ENCODE measurements around the gene SDK1.
"Not testable (repeated sequence)": the region's sequence is repeated elsewhere in the genome, so short reads cannot be mapped to it uniquely, and the experiment has no call there.

The SDK1 gene

DNA sequence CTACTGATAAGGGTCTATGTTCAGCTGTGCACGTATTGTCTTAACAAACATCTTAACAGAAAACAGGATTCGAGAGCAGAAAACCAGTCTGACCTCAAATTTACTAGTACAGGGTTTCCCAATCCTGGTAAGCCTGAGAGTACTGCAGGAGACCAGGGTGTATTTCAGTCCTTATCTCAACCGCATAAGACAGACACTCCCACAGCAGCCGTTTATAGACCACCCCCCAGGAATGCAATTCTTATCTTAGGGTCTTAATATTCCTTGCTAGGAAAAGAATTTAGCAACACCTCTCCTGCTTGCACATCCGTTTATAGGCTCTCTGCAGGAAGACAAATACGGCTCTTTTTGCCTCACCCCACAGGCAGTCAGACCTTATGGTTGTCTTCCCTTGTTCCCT is 277.3 kb downstream of the SDK1 start:
- in situ Hi-C loops (cut with HindIII; ENCODE audit: low sequenced_read_pairs) = no loop called here

DNA sequence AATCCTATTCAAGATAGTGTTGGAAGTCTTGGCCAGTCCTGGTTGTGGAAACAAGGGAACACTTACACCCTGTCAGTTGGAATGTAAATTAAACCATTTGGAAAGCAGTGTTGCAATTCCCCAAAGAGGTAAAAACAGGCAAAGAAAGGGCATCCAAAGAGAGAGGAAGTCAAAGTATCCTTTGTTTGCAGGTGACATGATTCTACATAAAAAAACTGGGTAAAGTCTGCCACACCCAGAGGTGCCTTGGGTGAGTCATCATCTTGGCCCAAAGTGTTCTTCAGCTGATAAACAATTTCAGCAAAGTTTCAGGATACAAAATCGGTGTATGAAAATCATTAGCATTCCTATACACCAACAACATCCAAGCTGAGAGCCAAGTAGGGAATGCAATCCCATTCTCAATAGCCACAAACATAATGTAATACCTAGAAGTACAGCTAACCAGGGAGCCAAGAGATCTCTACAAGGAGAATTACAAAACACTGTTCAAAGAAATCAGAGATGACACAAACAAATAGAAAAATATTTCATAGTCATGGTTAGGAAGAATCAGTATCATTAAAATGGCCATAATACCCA is 278.7 kb downstream of the SDK1 start:
- in situ Hi-C loops (cut with HindIII; ENCODE audit: low sequenced_read_pairs) = no loop called here

DNA sequence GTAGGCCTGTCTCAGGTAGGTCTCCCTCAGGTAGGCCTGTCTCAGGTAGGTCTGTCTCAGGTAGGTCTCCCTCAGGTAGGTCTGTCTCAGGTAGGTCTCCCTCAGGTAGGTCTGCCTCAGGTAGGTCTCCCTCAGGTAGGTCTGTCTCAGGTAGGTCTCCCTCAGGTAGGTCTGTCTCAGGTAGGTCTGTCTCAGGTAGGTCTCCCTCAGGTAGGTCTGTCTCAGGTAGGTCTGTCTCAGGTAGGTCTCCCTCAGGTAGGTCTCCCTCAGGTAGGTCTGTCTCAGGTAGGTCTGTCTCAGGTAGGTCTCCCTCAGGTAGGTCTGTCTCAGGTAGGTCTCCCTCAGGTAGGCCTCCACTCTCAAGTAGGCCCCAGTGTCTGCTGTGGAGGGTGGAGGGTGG is 281.1 kb downstream of the SDK1 start:
- in situ Hi-C loops (cut with HindIII; ENCODE audit: low sequenced_read_pairs) = not testable (repeated sequence)

DNA sequence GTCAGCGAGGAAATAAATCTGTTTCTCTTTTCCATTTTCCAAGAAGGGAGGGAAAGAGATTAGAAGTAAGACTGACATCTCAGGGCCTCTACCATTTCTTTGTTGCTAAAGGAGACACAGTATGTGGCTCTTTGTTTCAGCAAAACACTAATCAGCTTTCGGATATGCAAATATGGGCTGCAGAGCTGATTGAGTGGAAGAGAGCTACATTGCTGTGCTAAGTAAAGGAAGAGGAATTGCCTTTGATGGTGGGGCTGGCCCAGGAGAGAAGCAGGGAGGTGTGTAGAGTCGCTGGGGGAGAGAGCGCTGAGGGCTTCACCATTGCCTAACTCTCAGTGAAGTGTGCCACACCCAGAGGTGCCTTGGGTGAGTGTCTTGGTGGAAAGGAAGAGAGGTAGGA is 284.8 kb downstream of the SDK1 start:
- in situ Hi-C loops (cut with HindIII; ENCODE audit: low sequenced_read_pairs) = no loop called here

DNA sequence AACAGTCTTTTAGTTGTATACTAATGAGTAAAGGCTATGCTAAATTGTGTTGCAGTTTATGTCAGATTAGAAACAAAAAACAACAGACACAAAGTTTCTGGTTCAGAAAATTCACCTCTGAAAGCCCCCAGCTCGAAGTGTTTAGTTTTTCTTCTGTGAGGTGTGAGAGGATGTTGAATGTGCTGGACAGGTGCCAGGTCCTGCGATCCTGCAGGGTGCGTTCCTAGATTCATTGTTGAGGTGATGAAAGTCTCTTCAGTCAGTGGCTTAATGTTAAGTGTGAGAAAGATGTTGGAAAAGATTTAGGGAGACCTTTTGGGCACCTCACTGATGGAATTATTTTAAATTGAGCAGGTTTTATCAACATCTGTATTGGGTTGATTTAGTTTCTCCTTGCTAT is 287.3 kb downstream of the SDK1 start:
- in situ Hi-C loops (cut with HindIII; ENCODE audit: low sequenced_read_pairs) = no loop called here

DNA sequence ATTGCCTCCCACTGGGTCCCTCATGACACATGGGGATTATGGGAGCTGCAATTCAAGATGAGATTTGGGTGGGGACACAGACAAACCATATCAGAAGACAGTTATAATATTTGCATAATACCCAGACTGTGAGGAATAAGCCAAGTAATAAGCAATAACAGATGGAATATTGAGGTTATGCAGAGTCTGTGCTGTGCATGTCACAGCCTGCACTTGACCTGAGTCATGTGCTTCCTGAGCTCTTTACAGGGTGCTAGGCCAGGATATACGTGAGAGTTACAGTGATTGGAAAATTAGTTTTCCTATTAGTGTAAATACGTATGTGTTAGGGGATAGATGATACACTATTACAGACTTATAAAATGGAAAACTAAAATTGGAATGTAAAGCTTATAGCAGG is 288.7 kb downstream of the SDK1 start:
- in situ Hi-C loops (cut with HindIII; ENCODE audit: low sequenced_read_pairs) = no loop called here

DNA sequence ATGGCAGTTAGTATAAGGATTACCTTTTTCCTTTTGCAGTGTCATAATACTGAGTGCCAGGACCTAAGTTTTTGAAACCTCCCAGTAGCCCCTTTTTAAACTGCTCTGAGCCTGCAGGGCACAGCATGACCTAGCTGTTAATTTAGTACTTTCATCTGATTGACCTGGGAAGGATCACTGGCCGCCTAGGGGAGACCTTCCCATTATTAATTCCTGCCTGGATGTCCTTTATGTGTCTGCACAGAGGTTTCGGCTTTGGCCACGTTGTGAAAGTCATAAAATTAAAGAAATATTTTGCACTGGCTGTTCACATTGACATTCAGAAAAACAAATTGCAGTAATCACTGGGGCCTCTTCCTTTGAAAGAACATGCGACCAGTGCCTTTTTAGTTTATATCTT is 290.2 kb downstream of the SDK1 start:
- in situ Hi-C loops (cut with HindIII; ENCODE audit: low sequenced_read_pairs) = no loop called here

DNA sequence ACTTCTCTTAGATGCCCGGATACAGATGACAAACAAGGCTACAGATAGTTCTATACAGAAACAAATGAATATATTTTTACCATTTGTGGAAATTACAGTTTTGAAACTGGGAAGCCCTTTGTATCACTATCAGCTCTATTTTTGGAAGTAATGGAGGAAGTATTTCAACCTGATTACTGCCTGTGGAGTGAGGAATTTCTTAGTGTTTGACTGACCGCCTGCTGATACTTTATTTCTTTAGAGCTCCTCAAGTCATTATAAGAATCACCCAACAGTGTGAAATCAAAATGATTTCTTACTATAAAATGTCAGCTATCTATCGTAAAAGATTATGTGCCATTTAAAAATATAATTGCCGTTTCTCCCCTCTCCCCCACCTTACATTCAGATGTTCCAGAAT is 290.9 kb downstream of the SDK1 start:
- in situ Hi-C loops (cut with HindIII; ENCODE audit: low sequenced_read_pairs) = no loop called here

DNA sequence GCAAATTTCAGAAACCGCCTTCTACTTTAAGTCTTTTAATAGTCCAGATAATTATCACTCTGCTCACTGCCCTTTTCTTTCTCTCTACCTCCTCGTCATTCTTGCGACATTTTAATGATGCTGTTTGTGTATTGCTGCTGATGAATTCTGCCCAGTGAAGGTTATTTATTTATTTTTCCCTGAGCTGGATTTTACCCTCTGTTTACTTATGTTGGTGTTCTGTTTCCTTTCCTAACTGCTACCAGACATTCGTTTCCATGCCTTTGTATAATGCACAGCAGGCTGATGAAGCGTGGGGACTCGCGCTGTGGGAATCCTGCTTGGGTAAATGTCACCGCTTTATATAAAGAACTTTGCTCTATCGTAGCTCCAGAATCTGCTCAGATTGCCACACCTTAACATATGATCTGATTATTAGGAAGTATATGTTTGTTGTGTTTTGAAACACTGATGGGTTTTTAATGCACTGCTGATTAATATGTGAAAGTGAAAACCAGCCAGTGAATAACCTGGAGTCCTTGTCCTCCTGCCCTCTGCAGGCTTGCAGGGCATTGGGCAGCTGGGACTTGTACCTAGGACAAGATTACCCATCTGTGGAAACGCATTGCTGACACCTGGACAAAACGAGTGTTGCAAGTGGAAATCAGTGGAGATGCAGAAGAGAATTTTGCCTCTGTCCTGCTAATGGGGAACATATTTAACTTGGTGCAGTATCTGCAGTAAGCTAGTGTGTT is 291.5 kb downstream of the SDK1 start:
- in situ Hi-C loops (cut with HindIII; ENCODE audit: low sequenced_read_pairs) = no loop called here

DNA sequence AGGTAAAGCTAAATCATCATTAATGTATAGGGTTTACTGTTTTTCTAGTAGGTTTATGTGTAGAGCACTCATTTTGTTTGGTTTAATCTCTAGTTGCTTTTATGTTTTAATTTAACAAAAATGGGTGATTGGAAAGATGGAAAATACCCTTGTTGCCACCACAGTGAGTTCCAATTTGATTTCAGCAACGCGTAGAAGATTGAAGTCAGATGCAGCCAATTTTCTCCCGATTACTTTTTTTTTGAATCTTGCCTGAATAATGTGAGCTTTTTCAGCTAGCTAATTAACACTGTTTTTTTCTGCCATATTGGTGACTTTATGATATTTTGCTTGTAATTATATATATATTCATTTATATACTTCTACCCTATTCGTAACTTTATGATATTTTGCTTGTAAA is 293.8 kb downstream of the SDK1 start:
- in situ Hi-C loops (cut with HindIII; ENCODE audit: low sequenced_read_pairs) = no loop called here

DNA sequence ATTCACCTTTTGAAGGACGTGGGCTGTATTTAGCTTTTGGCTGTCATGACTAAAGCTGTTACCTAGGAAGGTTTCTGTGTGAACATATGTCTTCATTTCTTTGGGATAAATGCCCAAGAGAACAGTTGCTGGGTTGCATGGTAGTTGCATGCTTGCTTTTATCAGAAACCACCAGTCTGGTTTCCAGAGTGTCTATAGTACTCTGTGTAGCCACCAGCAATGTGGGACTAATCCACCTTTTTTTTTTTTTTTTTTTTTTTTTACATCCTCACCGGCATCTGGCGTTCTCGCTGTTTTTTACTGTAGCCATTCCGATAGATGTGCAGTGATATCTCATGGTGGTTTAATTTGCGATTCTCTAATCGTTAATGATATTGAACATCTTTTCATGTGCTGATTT is 297.8 kb downstream of the SDK1 start:
- in situ Hi-C loops (cut with HindIII; ENCODE audit: low sequenced_read_pairs) = no loop called here

DNA sequence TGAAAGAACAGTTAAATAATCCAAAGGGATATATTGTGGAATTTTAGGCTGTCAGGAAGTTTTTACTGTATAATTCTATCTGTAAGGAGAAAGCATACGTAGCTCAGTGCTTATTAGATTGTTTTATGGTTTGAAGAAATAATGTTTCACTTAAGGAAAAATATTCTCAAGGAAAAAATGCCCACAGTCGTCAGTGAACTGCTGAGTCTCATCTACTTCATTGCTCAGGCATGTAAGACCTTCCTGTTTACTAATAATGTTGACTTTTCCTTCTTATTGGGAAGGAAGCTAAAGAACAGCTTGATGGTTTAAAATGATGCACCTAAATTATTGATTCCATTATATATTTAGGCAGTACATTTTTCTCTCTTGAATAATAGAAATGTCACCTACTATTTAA is 304.2 kb downstream of the SDK1 start:
- in situ Hi-C loops (cut with HindIII; ENCODE audit: low sequenced_read_pairs) = no loop called here

DNA sequence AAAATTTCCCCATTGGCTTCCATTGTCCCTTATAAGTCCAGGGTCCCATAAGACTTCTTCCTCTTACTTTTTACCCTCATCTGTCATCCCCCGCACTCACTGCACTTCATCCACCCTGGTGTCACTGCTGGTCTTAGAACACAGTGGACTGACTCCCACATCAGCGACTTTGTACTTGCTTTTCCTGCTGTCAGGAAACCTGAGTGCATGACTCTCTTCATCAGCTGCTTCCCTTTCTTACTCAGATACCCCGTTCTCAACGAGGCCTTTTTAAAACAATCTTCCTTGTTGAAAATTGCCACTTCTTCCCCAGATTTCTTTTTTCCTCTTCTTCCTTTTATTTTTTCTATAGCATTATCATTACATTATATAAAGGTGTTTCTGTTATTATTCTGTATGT is 305.4 kb downstream of the SDK1 start:
- in situ Hi-C loops (cut with HindIII; ENCODE audit: low sequenced_read_pairs) = no loop called here

DNA sequence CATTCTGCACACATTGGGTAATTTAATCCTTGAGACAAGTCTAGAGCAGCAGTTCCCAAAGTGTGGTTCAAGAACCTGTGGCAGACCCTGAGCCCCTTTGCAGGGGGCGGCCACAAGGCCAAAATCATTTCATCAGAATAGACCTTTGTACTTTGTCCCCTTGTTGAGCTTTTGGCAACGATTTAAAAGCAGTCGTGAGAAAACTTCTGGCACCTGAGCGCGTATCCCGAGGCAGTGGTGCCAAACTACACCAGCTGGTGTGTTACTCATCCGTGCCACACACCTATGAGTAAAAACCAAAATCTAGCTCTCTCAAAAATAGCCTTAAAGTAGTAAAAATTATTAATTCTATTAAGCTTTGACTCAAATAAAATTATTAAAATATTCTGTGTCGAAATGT is 306.8 kb downstream of the SDK1 start:
- in situ Hi-C loops (cut with HindIII; ENCODE audit: low sequenced_read_pairs) = no loop called here

DNA sequence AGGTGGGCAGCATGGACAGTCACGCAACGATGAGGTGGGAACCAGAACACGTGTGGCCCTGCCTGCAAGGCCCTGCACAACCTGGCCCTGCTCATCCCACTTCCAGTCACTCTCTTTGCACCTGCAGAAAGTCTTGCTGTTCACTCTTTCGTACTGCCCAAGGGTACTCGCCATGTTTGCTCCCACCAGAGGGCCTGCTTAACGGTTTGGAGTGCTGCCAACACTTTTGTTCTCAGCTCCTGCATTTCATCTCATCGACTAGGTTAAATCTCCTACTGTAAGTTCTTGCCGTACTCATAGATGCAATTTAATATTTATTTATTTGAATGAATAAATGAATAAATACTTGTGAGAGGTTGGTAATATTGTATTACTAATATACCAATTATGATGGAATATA is 315.3 kb downstream of the SDK1 start:
- in situ Hi-C loops (cut with HindIII; ENCODE audit: low sequenced_read_pairs) = no loop called here

DNA sequence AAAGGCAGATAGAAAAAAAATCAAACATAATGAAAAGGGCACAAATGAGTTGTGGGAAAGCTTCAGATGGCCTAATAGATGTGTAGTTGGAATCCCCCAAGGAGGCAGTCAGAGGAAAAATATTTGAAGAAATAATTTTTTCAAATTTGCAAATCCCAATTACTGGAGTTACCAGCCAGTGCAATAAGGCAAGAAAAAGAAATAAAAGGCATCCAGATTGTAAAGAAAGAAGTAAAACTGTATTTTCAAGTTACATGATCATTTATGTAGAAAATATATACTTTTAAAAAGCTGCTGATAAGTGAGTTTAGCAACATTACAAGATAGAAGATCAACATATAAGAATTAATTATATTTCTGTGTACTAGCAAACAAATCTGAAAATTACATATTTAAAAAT is 329.0 kb downstream of the SDK1 start:
- in situ Hi-C loops (cut with HindIII; ENCODE audit: low sequenced_read_pairs) = no loop called here

DNA sequence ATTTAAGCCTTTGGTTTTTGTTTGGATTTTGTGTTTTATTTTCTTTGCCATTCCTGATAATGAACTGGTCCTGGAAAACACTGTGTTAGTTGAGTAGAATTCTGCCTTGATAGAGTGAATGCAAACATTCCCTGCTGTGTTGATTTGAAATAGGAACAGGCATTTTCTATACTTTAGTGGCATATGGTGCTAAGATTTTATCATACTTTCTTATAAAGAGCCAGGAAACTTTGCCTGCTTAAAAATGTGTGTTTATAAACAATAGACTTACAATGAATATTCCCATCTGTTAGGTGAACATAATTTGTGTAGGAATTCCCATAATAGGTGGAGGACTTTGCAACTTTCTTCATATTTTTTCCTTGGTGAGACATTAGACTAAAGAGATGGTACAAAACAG is 333.3 kb downstream of the SDK1 start:
- in situ Hi-C loops (cut with HindIII; ENCODE audit: low sequenced_read_pairs) = no loop called here

DNA sequence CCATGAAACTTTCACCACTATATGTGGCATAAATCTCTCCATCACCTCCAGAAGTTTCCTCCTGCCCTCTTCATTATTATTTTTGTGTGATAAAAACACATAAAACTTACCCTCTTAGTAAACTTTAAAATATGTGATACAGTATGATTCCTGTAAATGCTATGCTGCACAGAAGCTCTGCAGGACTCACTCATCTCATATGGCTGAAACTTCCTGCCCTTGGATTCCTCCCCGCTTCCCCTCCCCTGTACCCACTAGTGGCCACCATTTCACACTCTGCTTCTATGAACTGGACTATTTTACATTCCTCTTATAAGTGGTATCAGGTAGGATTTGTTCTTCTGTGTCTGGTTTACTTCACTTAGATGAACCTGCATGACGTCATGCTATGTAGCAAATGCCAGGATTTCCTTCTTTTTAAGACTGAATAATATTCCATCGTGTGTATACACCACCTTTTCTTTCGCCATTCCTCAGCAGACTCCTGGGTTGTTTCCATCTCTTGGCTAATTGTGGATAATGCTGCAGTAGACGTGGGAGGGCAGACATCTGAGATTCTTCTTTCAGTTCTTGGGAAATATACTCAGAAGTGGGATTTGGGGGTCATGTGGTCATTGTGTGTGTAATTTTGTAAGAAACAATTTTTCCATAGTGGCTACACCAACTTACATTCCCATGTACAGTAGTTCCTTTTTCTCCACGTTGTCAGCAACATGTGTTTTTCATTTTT is 335.2 kb downstream of the SDK1 start:
- in situ Hi-C loops (cut with HindIII; ENCODE audit: low sequenced_read_pairs) = no loop called here

DNA sequence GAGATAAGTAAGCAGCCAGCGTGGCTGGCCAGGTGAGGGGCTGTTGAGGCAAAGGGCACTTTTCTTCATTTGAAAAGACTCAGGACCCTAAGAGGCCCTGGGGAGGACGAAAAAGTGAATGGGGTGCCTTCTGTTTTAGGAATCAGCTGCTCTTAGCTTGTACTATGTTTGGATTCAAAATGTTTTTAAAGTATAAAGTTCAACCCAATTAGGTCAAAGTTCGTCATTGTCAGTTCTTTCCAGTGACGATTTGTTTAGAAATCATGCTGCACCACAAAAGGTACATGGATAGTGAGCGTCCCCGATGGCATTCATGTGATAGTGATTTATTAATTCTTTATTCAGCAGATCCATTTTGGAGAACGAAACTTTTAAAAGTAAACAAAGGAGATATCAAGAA is 338.2 kb downstream of the SDK1 start:
- in situ Hi-C loops (cut with HindIII; ENCODE audit: low sequenced_read_pairs) = no loop called here

DNA sequence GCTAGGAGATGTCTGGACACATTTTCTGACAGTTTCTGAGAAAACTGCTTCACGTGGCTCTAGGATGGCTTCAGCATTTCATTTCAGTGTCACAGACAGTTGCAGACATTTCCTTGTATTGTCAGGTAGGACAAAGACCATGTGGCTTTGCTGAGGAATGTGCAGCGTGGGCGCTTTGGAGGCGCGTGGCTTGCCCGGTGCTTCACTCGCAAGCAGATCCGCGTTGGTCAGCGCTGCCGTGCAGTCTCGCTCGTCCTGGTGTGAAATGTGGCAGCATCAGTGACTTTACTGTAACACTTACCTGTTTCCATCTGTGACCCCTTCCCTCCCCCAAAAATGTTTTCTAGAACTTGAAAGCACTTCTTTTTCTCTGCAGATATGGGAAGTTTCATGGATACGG is 340.5 kb downstream of the SDK1 start:
- in situ Hi-C loops (cut with HindIII; ENCODE audit: low sequenced_read_pairs) = no loop called here

DNA sequence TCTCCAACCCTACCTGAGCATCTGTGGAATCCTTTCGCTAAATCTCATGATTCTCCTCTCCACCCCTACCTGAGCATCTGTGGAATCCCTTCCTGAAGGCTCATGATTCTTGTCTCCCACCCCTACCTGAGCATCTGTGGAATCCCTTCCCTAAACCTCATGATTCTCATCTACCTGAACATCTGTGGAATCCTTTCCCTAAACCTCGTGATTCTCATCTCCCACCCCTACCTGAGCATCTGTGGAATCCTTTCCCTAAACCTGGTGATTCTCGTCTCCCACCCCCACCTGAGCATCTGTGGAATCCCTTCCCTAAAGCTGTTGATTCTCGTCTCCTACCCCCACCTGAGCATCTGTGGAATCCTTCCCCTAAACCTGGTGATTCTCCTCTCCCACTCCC is 342.0 kb downstream of the SDK1 start:
- in situ Hi-C loops (cut with HindIII; ENCODE audit: low sequenced_read_pairs) = no loop called here

DNA sequence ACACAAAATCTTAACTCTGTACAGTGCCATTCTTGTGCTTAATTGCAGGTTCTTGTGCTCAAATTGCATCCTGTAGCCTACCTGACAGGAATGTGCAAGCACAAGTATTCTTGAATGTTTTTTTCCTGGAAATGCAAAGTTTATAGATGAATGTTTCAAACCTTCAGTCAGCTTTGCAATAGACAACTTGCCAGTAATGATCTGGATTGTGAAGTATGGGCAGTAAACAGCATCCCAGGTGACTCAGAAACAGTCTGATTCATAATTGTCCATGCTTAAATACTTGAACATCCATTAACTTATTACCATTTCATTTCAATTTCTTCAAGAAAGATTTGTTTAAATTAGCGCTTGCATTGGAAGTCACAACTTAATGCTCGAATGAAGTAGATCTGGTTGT is 347.2 kb downstream of the SDK1 start:
- in situ Hi-C loops (cut with HindIII; ENCODE audit: low sequenced_read_pairs) = no loop called here

Measured in DLD1 (cell line).